A549 (cell line): ENCODE measurements around the gene CORO2B. TPM values are rescaled to one million over a fixed set of nuclear protein-coding genes. Genes with fewer than 3 reads are reported as not detected.

Experiments used
- ATAC-seq, 2 experiments: fragments of 200-7000 bp in 1 of 2; fragments of >200 bp in 1 of 2; cut with Nextera tagmentation in 1 of 2; cut with Tn5 transposase in 1 of 2; 3 replicates each; pipeline versions ENCODE4 v1.8.0 to v1.9.1; 2018 to 2020; ENCODE audit warnings: mild to moderate bottlenecking in 1 of 2, moderate library complexity in 1 of 2
- CTCF ChIA-PET: fragments of 300-600 bp; sonication (Branson Sonifier 250); formaldehyde crosslinking; extraction: SDS; loops from one replicate; lab custom pipeline; 2021; ENCODE audit warnings: antibody characterized with exemption, inconsistent platforms; lab: Yijun Ruan, JAX
- POLR2A ChIA-PET: fragments of 350-600 bp; formaldehyde crosslinking; extraction: SDS; loops from one replicate; lab custom pipeline; 2021; ENCODE audit warnings: antibody characterized with exemption, inconsistent platforms; lab: Yijun Ruan, JAX
- DNase-seq, 2 experiments: peaks; one replicate each; pipeline versions ENCODE4 v3.0.0 to v3.0.0-alpha.2; 2011 to 2016; ENCODE audit warnings: low read depth in 1 of 2, low spot score in 1 of 2
- FAIRE-seq: peaks from 2 replicates; lab custom pipeline; 2011; peaks lifted over from hg19 to GRCh38; lab: Jason Lieb, UNC
- H3K27ac ChIP-seq, 2 experiments: fragments of >200 bp; sonication (Bioruptor Twin); formaldehyde crosslinking; 3 replicates each; pipeline ENCODE4 v1.5.1; 2016 to 2017
- H3K4me1 ChIP-seq: fragments of >200 bp; sonication (Bioruptor Twin); formaldehyde crosslinking; 3 replicates; pipeline ENCODE4 v1.6.1; 2016
- H3K4me2 ChIP-seq: fragments of >200 bp; sonication (Bioruptor Twin); formaldehyde crosslinking; 3 replicates; pipeline ENCODE4 v1.6.1; 2016
- H3K4me3 ChIP-seq: fragments of >200 bp; sonication (Bioruptor Twin); formaldehyde crosslinking; 3 replicates; pipeline ENCODE4 v1.5.1; 2016
- H3K9me3 ChIP-seq: fragments of >200 bp; sonication (Bioruptor Twin); formaldehyde crosslinking; 3 replicates; pipeline ENCODE4 v1.6.1; 2016
- BHLHE40 ChIP-seq: IDR thresholded peaks from 2 replicates; pipeline ENCODE4 v1.6.1; 2012; ENCODE audit warnings: low read depth, low read length, inconsistent platforms
- CEBPB ChIP-seq, 2 experiments: fragments of >200 bp in 1 of 2; sonication (Bioruptor Twin) in 1 of 2; formaldehyde crosslinking in 1 of 2; IDR thresholded peaks; 2 replicates each; pipeline ENCODE4 v1.6.1; 2012 to 2016
- CHD2 ChIP-seq: fragments of 150-350 bp; IDR thresholded peaks from 2 replicates; pipeline ENCODE4 v1.6.1; 2014; ENCODE audit warnings: low read length; ENCODE audit not compliant: partially characterized antibody
- CHD4 ChIP-seq: fragments of 200-600 bp; sonication (generic); IDR thresholded peaks from 2 replicates; pipeline ENCODE4 v1.6.1; 2016; ENCODE audit warnings: antibody characterized with exemption, mild to moderate bottlenecking, borderline replicate concordance
- CTCF ChIP-seq: fragments of >200 bp; sonication (Bioruptor Twin); formaldehyde crosslinking; IDR thresholded peaks from 3 replicates; pipeline ENCODE4 v1.5.1; 2016
- EHMT2 ChIP-seq: fragments of 200-600 bp; sonication (generic); IDR thresholded peaks from 2 replicates; pipeline ENCODE4 v1.6.1; 2016; ENCODE audit warnings: antibody characterized with exemption, low read depth, mild to moderate bottlenecking, moderate library complexity
- HEYL ChIP-seq: fragments of 250-450 bp; sonication (Bioruptor Pico); IDR thresholded peaks from 2 replicates; pipeline ENCODE4 v1.8.0; 2021; ENCODE audit warnings: mild to moderate bottlenecking, moderate library complexity
- HOXA7 ChIP-seq: fragments of 250-450 bp; sonication (Bioruptor Pico); IDR thresholded peaks from 2 replicates; pipeline ENCODE4 v1.5.0; 2020; ENCODE audit warnings: mild to moderate bottlenecking, moderate library complexity
- HOXB5 ChIP-seq: fragments of 250-450 bp; sonication (Bioruptor Pico); IDR thresholded peaks from 2 replicates; pipeline ENCODE4 v1.5.0; 2020; ENCODE audit warnings: mild to moderate bottlenecking, moderate library complexity
- MAZ ChIP-seq: fragments of 150-350 bp; IDR thresholded peaks from 2 replicates; pipeline ENCODE4 v1.6.1; 2014; ENCODE audit warnings: antibody characterized with exemption, low read depth, low read length, borderline replicate concordance
- NFE2L2 ChIP-seq: fragments of 150-350 bp; conservative IDR thresholded peaks from 2 replicates; pipeline ENCODE4 v1.6.1; 2014; ENCODE audit warnings: low read length
- NR3C1 ChIP-seq: fragments of >200 bp; sonication (Bioruptor Twin); formaldehyde crosslinking; IDR thresholded peaks from 3 replicates; pipeline ENCODE4 v1.6.1; 2017
- PHF8 ChIP-seq: fragments of 200-600 bp; sonication (generic); IDR thresholded peaks from 2 replicates; pipeline ENCODE4 v1.6.1; 2016; ENCODE audit warnings: low read depth, mild to moderate bottlenecking, antibody characterized with exemption, moderate library complexity, borderline replicate concordance
- POLR2AphosphoS2 ChIP-seq: conservative IDR thresholded peaks from 2 replicates; pipeline ENCODE4 v1.6.1; 2012; ENCODE audit warnings: low read length, improper control_type of control experiment, inconsistent platforms
- RAD21 ChIP-seq, 2 experiments: fragments of >200 bp in 1 of 2; sonication (Bioruptor Twin) in 1 of 2; formaldehyde crosslinking in 1 of 2; IDR thresholded peaks in 1 of 2; conservative IDR thresholded peaks in 1 of 2; 2 replicates in 1 of 2; 3 replicates in 1 of 2; pipeline ENCODE4 v1.6.1; 2012 to 2018; ENCODE audit warnings: inconsistent platforms in 1 of 2
- RARB ChIP-seq: fragments of 250-450 bp; sonication (Bioruptor Pico); IDR thresholded peaks from 2 replicates; pipeline ENCODE4 v1.8.0; 2021; ENCODE audit warnings: mild to moderate bottlenecking, moderate library complexity
- RCOR1 ChIP-seq: fragments of 150-350 bp; IDR thresholded peaks from 2 replicates; pipeline ENCODE4 v1.6.1; 2014; ENCODE audit warnings: antibody characterized with exemption, low read length, low read depth
- REST ChIP-seq: fragments of 200-600 bp; sonication (generic); IDR thresholded peaks from 2 replicates; pipeline ENCODE4 v1.6.1; 2016; ENCODE audit warnings: antibody characterized with exemption, mild to moderate bottlenecking, moderate library complexity
- RFX5 ChIP-seq: fragments of 450-650 bp; IDR thresholded peaks from 2 replicates; pipeline ENCODE4 v1.7.1; 2014; ENCODE audit warnings: antibody characterized with exemption, mild to moderate bottlenecking, moderate library complexity
- SMC3 ChIP-seq: fragments of >200 bp; sonication (Bioruptor Twin); formaldehyde crosslinking; IDR thresholded peaks from 3 replicates; pipeline ENCODE4 v1.6.1; 2018; ENCODE audit warnings: inconsistent platforms
- TFCP2L1 ChIP-seq: fragments of 250-450 bp; sonication (Bioruptor Pico); IDR thresholded peaks from 2 replicates; pipeline ENCODE4 v1.5.0; 2021; ENCODE audit warnings: mild to moderate bottlenecking
- USF2 ChIP-seq: fragments of 450-650 bp; IDR thresholded peaks from 2 replicates; pipeline ENCODE4 v1.6.1; 2014; ENCODE audit warnings: antibody characterized with exemption
- ZNF302 ChIP-seq: fragments of 250-450 bp; sonication (Bioruptor Pico); IDR thresholded peaks from 2 replicates; pipeline ENCODE4 v1.9.0; 2021; ENCODE audit warnings: inconsistent platforms, mild to moderate bottlenecking, moderate library complexity
- ZSCAN20 ChIP-seq: fragments of 250-450 bp; sonication (Bioruptor Pico); IDR thresholded peaks from 2 replicates; pipeline ENCODE4 v1.8.0; 2022; ENCODE audit warnings: mild to moderate bottlenecking, moderate library complexity
- WGBS: methylation state at CpG from one replicate; pipeline ENCODE4 v1.1.6; 2017; ENCODE audit errors: missing lambda C conversion rate; 5-methylcytosine and 5-hydroxymethylcytosine counted together
- polyA plus RNA-seq, 4 experiments: library from polyadenylated mRNA; depleted of rRNA in 3 of 4; stranded (reverse); fragments of >200 nt; fragmentation: RNase III in 1 of 4; extraction: RNeasy Plus Mini Kit Qiagen cat#74134 plus additional on column Dnase treatment in 1 of 4; gene quantifications; 2 replicates in 3 of 4; 3 replicates in 1 of 4; pipeline ENCODE4 v1.2.3, GENCODE V29; 2011 to 2017
- TF ChIP-seq, protein P1 (sequence below): fragments of 250-450 bp; sonication (Bioruptor Pico); IDR thresholded peaks from 2 replicates; pipeline ENCODE4 v1.5.0; 2020; ENCODE audit warnings: low read depth, mild to moderate bottlenecking, moderate library complexity
- TF ChIP-seq, protein P2 (sequence below): IDR thresholded peaks from 2 replicates; pipeline ENCODE4 v1.6.1; 2012

Gene CORO2B
- polyA plus RNA-seq, 2 of the 4 experiments (the other 2 are of a cell fraction), result 2.0 to 2.3 TPM

DNA sequence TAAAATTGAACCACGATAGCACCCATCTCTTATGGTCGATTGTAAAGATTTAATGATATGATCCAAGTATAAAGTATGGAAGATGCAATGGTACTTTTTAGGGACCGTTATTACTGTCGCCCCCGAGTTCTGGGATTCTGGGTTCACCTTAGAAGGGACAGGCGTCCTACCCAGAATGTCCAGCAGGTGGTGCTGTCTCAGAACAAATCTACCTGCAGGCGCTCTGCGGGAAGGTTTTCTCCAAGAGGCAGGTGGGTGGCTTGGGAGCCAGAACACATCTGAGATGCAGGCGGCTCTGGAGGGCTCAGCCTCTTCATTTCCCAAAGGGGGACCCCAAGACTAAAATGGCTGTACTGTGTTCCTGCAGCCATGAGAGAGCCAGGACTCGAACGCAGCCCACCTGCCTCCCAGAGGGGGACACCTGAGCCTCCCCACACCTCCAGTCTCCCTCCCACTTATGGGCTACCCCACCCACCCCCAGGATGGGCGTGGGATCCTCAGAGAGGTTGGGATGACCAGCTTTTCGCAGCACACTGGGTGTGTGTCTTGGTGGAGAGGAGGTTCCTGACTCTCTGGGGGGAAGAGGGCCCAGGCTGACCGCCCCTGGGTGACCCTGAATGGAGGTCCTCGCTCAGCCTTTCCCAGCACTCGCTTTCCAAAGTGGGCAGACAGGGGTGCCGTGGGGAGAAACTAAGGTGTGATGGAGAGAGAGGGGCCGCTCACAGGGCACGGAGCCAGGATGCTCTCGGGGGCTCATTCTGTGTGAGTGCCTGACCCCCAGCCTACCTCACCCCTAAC lies 28.1 kb upstream of the CORO2B start:
- TF ChIP-seq RCOR1 (no peak), RARB (CRISPR knock-in tag) (no peak), TFCP2L1 (CRISPR knock-in tag) (no peak), CHD4 (no peak), USF2 (no peak), SMC3 (peak; percentile 90), BHLHE40 (no peak), NFE2L2 (no peak), ZNF302 (CRISPR knock-in tag) (no peak), POLR2AphosphoS2 (no peak), RAD21 (conservative IDR thresholded peaks at IDR 0.05 in 1 of 2, IDR thresholded peaks at IDR 0.05 in 1 of 2) (peak; percentile 79 to 85), EHMT2 (no peak), MAZ (no peak), CTCF (peak; percentile 97), HOXA7 (no peak), REST (no peak), CEBPB (IDR thresholded peaks at IDR 0.05) (no peak)
- Histone ChIP-seq H3K9me3 (no peaks in the 10 kb centered on the region), H3K4me1 (peaks cover 26% of the 10 kb centered on the region), H3K4me2 (peak overlapping the region; percentile 41; the same call in 2 of the 3 replicates), H3K4me3 (no peak overlapping the region), H3K27ac (peak overlapping the region; percentile 51 to 64; a peak in 5 of 6 replicates)
- WGBS, result 32% methylated on average over 17 of the region's 20 CpGs
- no peak for FAIRE-seq
- peak; percentile 66 to 71 for DNase-seq
- ChIA-PET POLR2A (interaction anchor here (0.7 to 1.2 kb wide), 2 partner anchors 244 to 325 kb away, joined by 3 to 4 read pairs; no protein-coding TSS in a partner anchor), CTCF (interaction anchor here (0.6 to 26.0 kb wide), 103 partner anchors 11 to 481 kb away, joined by 3 to 452 read pairs (median 4); partner anchors contain the start of gene ITGA11)
- peak; percentile 41 to 68; a peak in 4 of 6 replicates for ATAC-seq

DNA sequence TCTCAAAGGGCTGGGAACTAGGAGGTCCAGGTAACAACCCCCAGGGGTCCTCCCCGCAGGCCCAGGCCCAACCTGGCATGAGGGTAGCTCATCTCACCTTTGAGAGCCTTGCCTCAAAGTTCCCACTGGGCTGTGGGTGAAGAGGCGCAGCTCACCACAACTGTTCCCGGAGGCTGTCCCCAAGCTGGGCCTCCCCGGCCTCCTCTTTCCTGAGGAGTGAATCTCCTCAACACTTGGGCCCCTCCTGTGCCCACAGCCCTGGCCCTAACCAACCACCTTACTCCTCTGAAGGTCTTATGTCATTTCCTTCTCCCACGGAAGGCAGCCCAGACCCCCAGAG lies 27.5 kb upstream of the CORO2B start:
- H3K4me3 ChIP-seq, result no peak overlapping the region
- H3K4me1 ChIP-seq, result peaks cover 26% of the 10 kb centered on the region
- H3K4me2 ChIP-seq, result no peak overlapping the region
- ATAC-seq, result no peak
- WGBS, result 66% methylated on average over 5 of the region's 5 CpGs
- no peak for FAIRE-seq
- CTCF ChIA-PET, result interaction anchor here (0.6 to 26.0 kb wide), 30 partner anchors 11 to 372 kb away, joined by 3 to 452 read pairs (median 6); no protein-coding TSS in a partner anchor
- DNase-seq, result no peak
- peak overlapping the region; percentile 51 to 64; a peak in 5 of 6 replicates for H3K27ac ChIP-seq
- no peaks in the 10 kb centered on the region for H3K9me3 ChIP-seq
- POLR2A ChIA-PET, result no interaction called here
- TF ChIP-seq RFX5 (no peak), CTCF (no peak), HEYL (CRISPR knock-in tag) (no peak), ZSCAN20 (CRISPR knock-in tag) (no peak), CHD2 (no peak), NR3C1 (no peak), PHF8 (no peak), HOXB5 (CRISPR knock-in tag) (no peak)
- TF ChIP-seq, protein P1, sequence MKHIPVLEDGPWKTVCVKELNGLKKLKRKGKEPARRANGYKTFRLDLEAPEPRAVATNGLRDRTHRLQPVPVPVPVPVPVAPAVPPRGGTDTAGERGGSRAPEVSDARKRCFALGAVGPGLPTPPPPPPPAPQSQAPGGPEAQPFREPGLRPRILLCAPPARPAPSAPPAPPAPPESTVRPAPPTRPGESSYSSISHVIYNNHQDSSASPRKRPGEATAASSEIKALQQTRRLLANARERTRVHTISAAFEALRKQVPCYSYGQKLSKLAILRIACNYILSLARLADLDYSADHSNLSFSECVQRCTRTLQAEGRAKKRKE (CRISPR knock-in tag), result no peak
- TF ChIP-seq, protein P2, sequence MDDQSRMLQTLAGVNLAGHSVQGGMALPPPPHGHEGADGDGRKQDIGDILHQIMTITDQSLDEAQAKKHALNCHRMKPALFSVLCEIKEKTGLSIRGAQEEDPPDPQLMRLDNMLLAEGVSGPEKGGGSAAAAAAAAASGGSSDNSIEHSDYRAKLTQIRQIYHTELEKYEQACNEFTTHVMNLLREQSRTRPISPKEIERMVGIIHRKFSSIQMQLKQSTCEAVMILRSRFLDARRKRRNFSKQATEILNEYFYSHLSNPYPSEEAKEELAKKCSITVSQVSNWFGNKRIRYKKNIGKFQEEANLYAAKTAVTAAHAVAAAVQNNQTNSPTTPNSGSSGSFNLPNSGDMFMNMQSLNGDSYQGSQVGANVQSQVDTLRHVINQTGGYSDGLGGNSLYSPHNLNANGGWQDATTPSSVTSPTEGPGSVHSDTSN, result no peak
